HCT116 (cell line): Measurements from ENCODE around the gene HMGB1. TPM values are rescaled to one million over a fixed set of nuclear protein-coding genes. Genes with fewer than 3 reads are reported as not detected.

Experiments used
- ATAC-seq: fragments of 200-7000 bp; cut with Tn5 transposase; 2 replicates; pipeline ENCODE4 v1.9.1; 2020; ENCODE audit warnings: mild to moderate bottlenecking, moderate library complexity
- BruUV-seq: library from RNA; stranded (reverse); fragments of 400-500 nt; replicated peaks from 2 replicates; lab custom pipeline; 2021; lab: Mats Ljungman, UMichigan
- CTCF ChIA-PET: fragments of 300-600 bp; sonication (Branson Sonifier 250); formaldehyde crosslinking; loops from one replicate; lab custom pipeline; 2021; ENCODE audit warnings: antibody characterized with exemption; lab: Charles Lee
- POLR2A ChIA-PET: fragments of 300-600, 350-600 bp; sonication (Branson Sonifier 250); formaldehyde crosslinking; loops from one replicate; lab custom pipeline; 2021; ENCODE audit warnings: antibody characterized with exemption; lab: Charles Lee
- RAD21 ChIA-PET, 2 experiments: fragments of 300-600 bp; sonication (Branson Sonifier 250); formaldehyde crosslinking; loops; one replicate each; lab custom pipeline; 2023; ENCODE audit warnings: low total read pairs in 2 of 2; ENCODE audit not compliant: uncharacterized antibody in 2 of 2, unreplicated experiment in 2 of 2, low non-redundant PET in 1 of 2; lab: Charles Lee
- DNase-seq: peaks from one replicate; pipeline ENCODE4 v3.0.0-alpha.2; 2010; ENCODE audit warnings: low read depth, low spot score
- H2AFZ ChIP-seq: fragments of 200-600 bp; shearing (Covaris generic), sonication (generic); 2 replicates; pipeline ENCODE4 v1.6.1; 2017; ENCODE audit warnings: low read depth, mixed run types, mixed read lengths, antibody characterized with exemption, low read length; ENCODE audit not compliant: poor library complexity, severe bottlenecking
- H3K27ac ChIP-seq: 2 replicates; pipeline ENCODE4 v1.5.1; 2012; ENCODE audit warnings: low read depth, low read length
- H3K27me3 ChIP-seq: fragments of 200-600 bp; sonication (generic); 2 replicates; pipeline ENCODE4 v1.6.1; 2016; ENCODE audit warnings: mixed run types, low read length, mixed read lengths; ENCODE audit not compliant: insufficient read depth
- H3K36me3 ChIP-seq, 2 experiments: fragments of 200-500 bp in 1 of 2; fragments of 200-600 bp in 1 of 2; sonication (Bioruptor generic) in 1 of 2; sonication (generic) in 1 of 2; 2 replicates each; pipeline versions ENCODE4 v1.5.1 to v1.6.1; 2014 to 2016; ENCODE audit warnings: low read length in 2 of 2, inconsistent platforms in 1 of 2, mixed read lengths in 1 of 2, mixed run types in 1 of 2; ENCODE audit not compliant: insufficient read depth in 2 of 2, control insufficient read depth in 1 of 2
- H3K4me1 ChIP-seq, 2 experiments: fragments of 200-600 bp in 1 of 2; sonication (generic) in 1 of 2; 2 replicates each; pipeline versions ENCODE4 v1.5.1 to v1.6.1; 2012 to 2017; ENCODE audit warnings: low read length in 2 of 2, inconsistent platforms in 1 of 2, mild to moderate bottlenecking in 1 of 2, mixed read lengths in 1 of 2, mixed run types in 1 of 2, moderate library complexity in 1 of 2; ENCODE audit not compliant: insufficient read depth in 2 of 2, control insufficient read depth in 1 of 2
- H3K4me2 ChIP-seq: fragments of 200-600 bp; sonication (generic); 2 replicates; pipeline ENCODE4 v1.6.1; 2017; ENCODE audit warnings: mixed run types, low read length, mixed read lengths
- H3K4me3 ChIP-seq, 2 experiments: fragments of 200-600 bp in 1 of 2; sonication (generic) in 1 of 2; replicated peaks in 1 of 2; 2 replicates each; pipeline ENCODE4 v1.5.1; 2011 to 2016; ENCODE audit warnings: low read length in 2 of 2, control low read depth in 1 of 2, low read depth in 1 of 2, mild to moderate bottlenecking in 1 of 2, mixed read lengths in 1 of 2, mixed run types in 1 of 2
- H3K79me2 ChIP-seq: fragments of 200-600 bp; sonication (generic); 2 replicates; pipeline ENCODE4 v1.6.1; 2017; ENCODE audit warnings: mild to moderate bottlenecking, mixed run types, low read length, moderate library complexity, mixed read lengths; ENCODE audit not compliant: insufficient read depth
- H3K9ac ChIP-seq: fragments of 200-600 bp; sonication (generic); 2 replicates; pipeline ENCODE4 v1.6.1; 2016; ENCODE audit warnings: low read length, mixed read lengths
- H3K9me2 ChIP-seq: fragments of 200-600 bp; sonication (generic), shearing (Covaris generic); 2 replicates; pipeline ENCODE4 v1.6.1; 2017; ENCODE audit warnings: mixed run types, mild to moderate bottlenecking, moderate library complexity; ENCODE audit not compliant: insufficient read depth
- H3K9me3 ChIP-seq, 2 experiments: fragments of 200-500 bp in 1 of 2; fragments of 200-600 bp in 1 of 2; sonication (Bioruptor generic) in 1 of 2; sonication (generic) in 1 of 2; 2 replicates each; pipeline ENCODE4 v1.6.1; 2014 to 2017; ENCODE audit warnings: low read length in 2 of 2, mixed read lengths in 2 of 2, inconsistent platforms in 1 of 2, low read depth in 1 of 2, mild to moderate bottlenecking in 1 of 2, mixed run types in 1 of 2, moderate library complexity in 1 of 2; ENCODE audit not compliant: control insufficient read depth in 1 of 2, insufficient read depth in 1 of 2
- H4K20me1 ChIP-seq: fragments of 200-600 bp; sonication (generic), shearing (Covaris generic); 2 replicates; pipeline ENCODE4 v1.6.1; 2017; ENCODE audit warnings: mixed run types, mild to moderate bottlenecking, moderate library complexity; ENCODE audit not compliant: insufficient read depth
- CBX3 ChIP-seq: IDR thresholded peaks from 2 replicates; pipeline ENCODE4 v1.6.1; 2012; ENCODE audit warnings: low read depth
- CEBPB ChIP-seq: IDR thresholded peaks from 2 replicates; pipeline ENCODE4 v1.6.1; 2012; ENCODE audit warnings: low read depth
- EZH2 ChIP-seq: fragments of 200-600 bp; sonication (generic); IDR thresholded peaks from 2 replicates; pipeline ENCODE4 v1.6.1; 2017; ENCODE audit warnings: antibody characterized with exemption, mixed run types
- FOSL1 ChIP-seq: IDR thresholded peaks from 2 replicates; pipeline ENCODE4 v1.6.1; 2012; ENCODE audit warnings: low read depth
- JUND ChIP-seq: IDR thresholded peaks from 2 replicates; pipeline ENCODE4 v1.6.1; 2012
- SP1 ChIP-seq: IDR thresholded peaks from 2 replicates; pipeline ENCODE4 v1.6.1; 2012; ENCODE audit warnings: low read depth
- SRF ChIP-seq: IDR thresholded peaks from 2 replicates; pipeline ENCODE4 v1.6.1; 2012; ENCODE audit warnings: low read depth
- intact Hi-C: fragments of 100-400 bp; cut with micrococcal nuclease; formaldehyde crosslinking; loops from 2 replicates; pipeline ENCODE4 v1.10.0; 2022
- total RNA-seq: library from RNA; stranded (reverse); gene quantifications from one replicate; pipeline ENCODE4 v1.2.1, GENCODE V29; 2021; ENCODE audit not compliant: unreplicated experiment
- TF ChIP-seq, protein P1 (sequence below): IDR thresholded peaks from 2 replicates; pipeline ENCODE4 v1.6.1; 2012
- TF ChIP-seq, protein P2 (sequence below): IDR thresholded peaks from 2 replicates; pipeline ENCODE4 v1.6.1; 2011; ENCODE audit warnings: mild to moderate bottlenecking, low read length, moderate library complexity; ENCODE audit not compliant: insufficient replicate concordance; ENCODE audit errors: extremely low read depth

Gene HMGB1
- total RNA-seq, 1 experiment from 2014 or later = 678 TPM

GRCh38 chr13:30431269-30431940 is 34.3 kb downstream of the HMGB1 start (continued):
- TF ChIP-seq EZH2 (no peak), SRF (peak; percentile 38; the same call in 1 of the 2 replicates), JUND (peak; percentile 84)
- TF ChIP-seq, protein P1, sequence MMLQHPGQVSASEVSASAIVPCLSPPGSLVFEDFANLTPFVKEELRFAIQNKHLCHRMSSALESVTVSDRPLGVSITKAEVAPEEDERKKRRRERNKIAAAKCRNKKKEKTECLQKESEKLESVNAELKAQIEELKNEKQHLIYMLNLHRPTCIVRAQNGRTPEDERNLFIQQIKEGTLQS = no peak

DNA sequence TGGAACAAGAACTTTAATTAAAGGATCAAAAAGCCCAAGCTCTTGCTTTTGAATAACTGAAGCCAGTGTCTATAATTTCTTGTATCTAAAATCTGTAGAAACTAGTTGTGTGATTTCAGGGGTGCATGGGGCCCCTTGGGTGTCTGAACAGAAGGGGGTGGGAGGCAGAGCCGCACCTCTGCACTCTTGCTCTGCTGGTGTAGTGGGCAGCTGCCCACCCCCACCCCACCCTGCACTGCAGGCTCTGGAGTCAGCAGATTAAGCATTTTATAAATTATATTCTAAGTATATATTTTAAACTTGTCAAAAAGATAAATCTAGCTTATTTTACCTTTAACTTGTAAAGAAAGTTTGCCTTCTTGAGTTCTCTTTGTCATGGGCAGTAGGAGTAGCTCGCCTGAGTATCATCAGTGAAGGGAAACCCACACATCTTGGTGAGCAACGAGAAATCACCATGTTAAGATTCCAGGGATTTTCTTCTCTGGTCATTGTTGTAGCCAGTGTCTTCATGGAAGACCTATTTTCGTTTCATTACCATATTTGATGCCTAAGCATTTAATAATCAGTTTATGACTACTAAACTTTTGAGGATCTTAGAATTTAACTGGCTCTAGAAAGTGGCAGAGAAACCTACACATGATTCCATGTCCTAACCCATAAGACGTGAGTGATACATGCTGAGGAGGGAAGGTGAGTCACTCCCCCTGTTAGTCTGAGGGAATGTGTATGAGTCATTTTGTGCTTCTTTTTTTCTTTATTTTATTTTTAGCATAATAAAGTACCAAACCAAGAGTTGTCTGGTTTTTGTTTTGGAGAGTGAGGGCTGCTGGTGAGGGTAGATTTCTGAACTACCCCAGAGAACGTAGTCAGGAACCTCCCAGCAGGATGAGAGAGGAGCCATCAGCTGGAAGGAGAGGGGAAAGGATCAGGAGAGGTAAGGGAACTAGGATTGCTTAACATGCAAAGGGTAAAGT is 35.7 kb downstream of the HMGB1 start:
- ATAC-seq (peak; percentile 73), DNase-seq (peak; percentile 60)
- Histone ChIP-seq H3K9ac (peak overlapping the region; percentile 56), H2AFZ (peak overlapping the region; percentile 20), H3K9me3 (no peaks in the 10 kb centered on the region), H3K27me3 (no peaks in the 10 kb centered on the region), H3K79me2 (no peaks in the 10 kb centered on the region), H3K27ac (peak overlapping the region; percentile 88), H3K36me3 (no peaks in the 10 kb centered on the region), H3K4me1 (peaks cover 32 to 54% of the 10 kb centered on the region in 2 experiments), H3K9me2 (no peaks in the 10 kb centered on the region), H4K20me1 (no peaks in the 10 kb centered on the region), H3K4me3 (peak overlapping the region in 1 of 2 experiments; percentile 49; a peak in 2 of 4 replicates), H3K4me2 (peak overlapping the region; percentile 80)
- intact Hi-C loops = no loop called here
- CTCF ChIA-PET = interaction anchor here (1.1 kb wide), 1 partner anchor 297 kb away, joined by 3 read pairs; no protein-coding TSS in a partner anchor
- no TSS peak for BruUV-seq
- RAD21 ChIA-PET = interaction anchor here in 1 of 2 experiments (0.5 kb wide), 1 partner anchor 299 kb away, joined by 3 read pairs; no protein-coding TSS in a partner anchor
- POLR2A ChIA-PET = interaction anchor here (0.6 to 2.0 kb wide), 5 partner anchors 8 to 194 kb away, joined by 3 to 5 read pairs (median 3); partner anchors contain the start of genes HMGB1 and UBE2L5
- TF ChIP-seq JUND (peak; percentile 89), SP1 (peak; percentile 57; the same call in 1 of the 2 replicates), FOSL1 (peak; percentile 92), CBX3 (no peak), CEBPB (0 out of 2 replicates have a peak, but pooled peaks have one; percentile 7)
- TF ChIP-seq, protein P2, sequence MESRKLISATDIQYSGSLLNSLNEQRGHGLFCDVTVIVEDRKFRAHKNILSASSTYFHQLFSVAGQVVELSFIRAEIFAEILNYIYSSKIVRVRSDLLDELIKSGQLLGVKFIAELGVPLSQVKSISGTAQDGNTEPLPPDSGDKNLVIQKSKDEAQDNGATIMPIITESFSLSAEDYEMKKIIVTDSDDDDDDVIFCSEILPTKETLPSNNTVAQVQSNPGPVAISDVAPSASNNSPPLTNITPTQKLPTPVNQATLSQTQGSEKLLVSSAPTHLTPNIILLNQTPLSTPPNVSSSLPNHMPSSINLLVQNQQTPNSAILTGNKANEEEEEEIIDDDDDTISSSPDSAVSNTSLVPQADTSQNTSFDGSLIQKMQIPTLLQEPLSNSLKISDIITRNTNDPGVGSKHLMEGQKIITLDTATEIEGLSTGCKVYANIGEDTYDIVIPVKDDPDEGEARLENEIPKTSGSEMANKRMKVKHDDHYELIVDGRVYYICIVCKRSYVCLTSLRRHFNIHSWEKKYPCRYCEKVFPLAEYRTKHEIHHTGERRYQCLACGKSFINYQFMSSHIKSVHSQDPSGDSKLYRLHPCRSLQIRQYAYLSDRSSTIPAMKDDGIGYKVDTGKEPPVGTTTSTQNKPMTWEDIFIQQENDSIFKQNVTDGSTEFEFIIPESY = no peak
